Measurements from ENCODE around the gene CD80.

GRCh38 chr3:119492810-119493209 is 66.6 kb downstream of the CD80 start:
- TF ChIP-seq, protein P1, sequence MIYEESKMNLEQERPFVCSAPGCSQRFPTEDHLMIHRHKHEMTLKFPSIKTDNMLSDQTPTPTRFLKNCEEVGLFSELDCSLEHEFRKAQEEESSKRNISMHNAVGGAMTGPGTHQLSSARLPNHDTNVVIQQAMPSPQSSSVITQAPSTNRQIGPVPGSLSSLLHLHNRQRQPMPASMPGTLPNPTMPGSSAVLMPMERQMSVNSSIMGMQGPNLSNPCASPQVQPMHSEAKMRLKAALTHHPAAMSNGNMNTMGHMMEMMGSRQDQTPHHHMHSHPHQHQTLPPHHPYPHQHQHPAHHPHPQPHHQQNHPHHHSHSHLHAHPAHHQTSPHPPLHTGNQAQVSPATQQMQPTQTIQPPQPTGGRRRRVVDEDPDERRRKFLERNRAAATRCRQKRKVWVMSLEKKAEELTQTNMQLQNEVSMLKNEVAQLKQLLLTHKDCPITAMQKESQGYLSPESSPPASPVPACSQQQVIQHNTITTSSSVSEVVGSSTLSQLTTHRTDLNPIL (CRISPR knock-in tag; IDR thresholded peaks at IDR 0.05; ENCODE audit: low read depth), result no peak
- no peak for TF ChIP-seq TCF4 (CRISPR knock-in tag; IDR thresholded peaks at IDR 0.05; ENCODE audit: borderline replicate concordance)
- TF ChIP-seq ESRRG (CRISPR knock-in tag; IDR thresholded peaks at IDR 0.05), result no peak
- TF ChIP-seq PATZ1 (CRISPR knock-in tag; IDR thresholded peaks at IDR 0.05; ENCODE audit: borderline replicate concordance), result no peak
- no peak for TF ChIP-seq PPARA (CRISPR knock-in tag; IDR thresholded peaks at IDR 0.05; ENCODE audit: borderline replicate concordance)
- TF ChIP-seq ZFP3 (CRISPR knock-in tag; IDR thresholded peaks at IDR 0.05), result no peak
- TF ChIP-seq ISL1 (CRISPR knock-in tag; IDR thresholded peaks at IDR 0.05), result no peak
- TF ChIP-seq OSR1 (CRISPR knock-in tag; IDR thresholded peaks at IDR 0.05), result no peak
- TF ChIP-seq ZNF70 (CRISPR knock-in tag; IDR thresholded peaks at IDR 0.05), result no peak
- no peak for TF ChIP-seq ARNTL (CRISPR knock-in tag; IDR thresholded peaks at IDR 0.05; ENCODE audit: borderline replicate concordance, low read depth)
